Sigmoid colon (tissue), 3 donors: Measurements from ENCODE around the gene GORASP2.

Source experiments
- POLR2A ChIP-seq, 2 donors: fragments of 450-650 bp; IDR thresholded peaks; one replicate each; pipeline ENCODE4 v1.6.1; 2016; ENCODE audit warnings: antibody characterized with exemption in 2 of 2, mild to moderate bottlenecking in 2 of 2, moderate library complexity in 2 of 2
- TF ChIP-seq, protein P1 (sequence below), 4 experiments: fragments of 450-650 bp in 3 of 4; fragments of 200-600 bp in 1 of 4; IDR thresholded peaks; one replicate each; pipeline ENCODE4 v1.5.1; 2016 to 2019; ENCODE audit warnings: antibody characterized with exemption in 4 of 4, mild to moderate bottlenecking in 3 of 4, moderate library complexity in 2 of 4

GRCh38 chr2:170892391-170892951 lies 36.6 kb upstream of the GORASP2 start:
- TF ChIP-seq, protein P1, sequence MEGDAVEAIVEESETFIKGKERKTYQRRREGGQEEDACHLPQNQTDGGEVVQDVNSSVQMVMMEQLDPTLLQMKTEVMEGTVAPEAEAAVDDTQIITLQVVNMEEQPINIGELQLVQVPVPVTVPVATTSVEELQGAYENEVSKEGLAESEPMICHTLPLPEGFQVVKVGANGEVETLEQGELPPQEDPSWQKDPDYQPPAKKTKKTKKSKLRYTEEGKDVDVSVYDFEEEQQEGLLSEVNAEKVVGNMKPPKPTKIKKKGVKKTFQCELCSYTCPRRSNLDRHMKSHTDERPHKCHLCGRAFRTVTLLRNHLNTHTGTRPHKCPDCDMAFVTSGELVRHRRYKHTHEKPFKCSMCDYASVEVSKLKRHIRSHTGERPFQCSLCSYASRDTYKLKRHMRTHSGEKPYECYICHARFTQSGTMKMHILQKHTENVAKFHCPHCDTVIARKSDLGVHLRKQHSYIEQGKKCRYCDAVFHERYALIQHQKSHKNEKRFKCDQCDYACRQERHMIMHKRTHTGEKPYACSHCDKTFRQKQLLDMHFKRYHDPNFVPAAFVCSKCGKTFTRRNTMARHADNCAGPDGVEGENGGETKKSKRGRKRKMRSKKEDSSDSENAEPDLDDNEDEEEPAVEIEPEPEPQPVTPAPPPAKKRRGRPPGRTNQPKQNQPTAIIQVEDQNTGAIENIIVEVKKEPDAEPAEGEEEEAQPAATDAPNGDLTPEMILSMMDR (IDR thresholded peaks at IDR 0.05), result no peak
- TF ChIP-seq POLR2A (IDR thresholded peaks at IDR 0.05), result no peak
